Measurements from ENCODE around the gene NUSAP1.

NUSAP1 gene

DNA sequence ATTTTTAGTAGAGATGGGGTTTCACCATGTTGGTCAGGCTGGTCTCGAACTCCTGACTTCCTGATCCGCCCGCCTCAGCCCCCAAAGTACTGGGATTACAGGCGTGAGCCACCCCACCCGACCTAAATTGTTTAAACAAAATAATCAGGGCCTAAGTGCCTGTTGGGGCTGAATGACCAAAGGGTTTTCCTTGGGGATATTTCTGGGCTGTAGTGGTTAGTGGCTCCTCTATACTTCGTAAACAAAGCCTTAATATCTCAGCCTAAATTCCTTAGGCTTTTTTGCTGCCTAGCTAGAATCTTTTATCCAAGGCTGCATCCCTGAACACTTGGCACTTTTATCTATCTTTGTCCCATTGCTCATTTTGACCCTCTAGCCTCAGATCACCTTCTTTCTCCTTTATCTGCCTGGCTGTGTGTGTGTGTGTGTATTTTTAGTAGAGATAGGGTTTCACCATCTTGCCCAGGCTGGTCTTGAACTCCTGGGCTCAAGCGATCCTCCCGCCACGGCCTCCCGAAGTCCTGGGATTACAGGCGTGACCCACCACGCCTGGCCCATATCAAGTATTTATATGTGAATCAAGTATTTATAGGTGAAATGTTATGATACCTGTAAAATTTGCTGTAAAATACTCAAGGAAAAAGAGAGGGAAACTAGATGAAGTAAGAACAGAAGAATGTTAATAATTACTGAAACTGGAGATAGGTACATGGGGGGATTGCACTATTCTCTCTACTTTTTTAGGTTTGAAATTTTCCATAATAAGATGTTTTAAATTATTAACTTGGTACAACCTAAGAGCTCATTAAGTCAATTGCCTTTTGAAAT, 1.8 kb downstream of the NUSAP1 start:
- no peak for TF ChIP-seq CTCF (conservative IDR thresholded peaks at IDR 0.05; ENCODE audit: low read depth, low read length)
- DNase-seq (ENCODE audit: low read depth), result no peak
- H3K4me3 ChIP-seq (ENCODE audit: low read depth, low read length), result no peak overlapping the region

DNA sequence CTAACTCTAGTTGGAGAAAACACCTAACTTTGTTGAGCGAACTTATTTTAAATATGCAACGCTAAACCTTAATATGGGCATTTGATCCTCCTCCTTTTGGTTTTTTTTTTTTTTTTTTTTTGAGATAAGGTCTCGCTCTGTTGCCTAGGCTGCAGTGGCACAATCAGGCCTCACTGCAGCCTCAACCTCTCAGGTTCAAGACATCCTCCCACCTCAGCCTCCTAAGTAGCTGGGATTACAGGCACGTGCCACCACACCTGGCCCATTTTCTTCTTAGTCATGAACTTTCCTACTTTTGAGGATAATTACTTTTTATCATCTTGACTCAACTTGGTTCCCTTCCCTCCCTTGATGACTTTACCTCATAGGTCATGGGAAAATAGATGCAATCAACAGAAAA, 3.9 kb downstream of the NUSAP1 start:
- no peak overlapping the region for H3K4me3 ChIP-seq (ENCODE audit: low read depth, low read length)
- no peak for DNase-seq (ENCODE audit: low read depth)
- no peak for TF ChIP-seq CTCF (conservative IDR thresholded peaks at IDR 0.05; ENCODE audit: low read depth, low read length)

GRCh38 chr15:41337047-41337446, 4.4 kb downstream of the NUSAP1 start:
- TF ChIP-seq CTCF (conservative IDR thresholded peaks at IDR 0.05; ENCODE audit: low read depth, low read length), result no peak
- no peak for DNase-seq (ENCODE audit: low read depth)
- H3K4me3 ChIP-seq (ENCODE audit: low read depth, low read length), result no peak overlapping the region

GRCh38 chr15:41337631-41338522, 5.2 kb downstream of the NUSAP1 start:
- no peak overlapping the region for H3K4me3 ChIP-seq (ENCODE audit: low read depth, low read length)
- no peak for DNase-seq (ENCODE audit: low read depth)
- TF ChIP-seq CTCF (conservative IDR thresholded peaks at IDR 0.05; ENCODE audit: low read depth, low read length), result no peak

DNA sequence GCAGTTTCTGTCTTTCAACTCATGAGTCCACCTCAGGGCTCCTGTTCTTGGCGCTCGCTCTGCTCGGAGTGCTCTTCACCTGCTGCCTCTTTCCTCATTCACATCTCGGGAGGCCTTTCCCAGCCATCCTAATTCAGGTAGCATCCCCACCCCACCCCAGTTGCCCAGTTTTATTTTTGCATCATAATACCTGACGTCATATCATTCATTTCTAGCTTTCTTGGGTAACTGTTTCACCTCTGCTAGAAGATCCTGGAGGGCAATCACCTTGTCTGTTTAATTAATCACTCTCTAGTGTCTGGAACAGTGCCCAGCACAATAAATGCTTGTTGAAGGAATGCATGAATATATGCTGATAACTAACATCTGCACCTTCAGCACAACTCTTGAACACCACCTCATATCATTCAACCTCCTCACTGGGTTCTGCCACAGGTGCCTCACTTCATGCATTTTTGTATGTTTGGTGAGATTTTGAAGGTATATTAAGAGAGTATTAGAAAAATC, 7.6 kb downstream of the NUSAP1 start:
- no peak for TF ChIP-seq CTCF (conservative IDR thresholded peaks at IDR 0.05; ENCODE audit: low read depth, low read length)
- no peak for DNase-seq (ENCODE audit: low read depth)
- no peak overlapping the region for H3K4me3 ChIP-seq (ENCODE audit: low read depth, low read length)

DNA sequence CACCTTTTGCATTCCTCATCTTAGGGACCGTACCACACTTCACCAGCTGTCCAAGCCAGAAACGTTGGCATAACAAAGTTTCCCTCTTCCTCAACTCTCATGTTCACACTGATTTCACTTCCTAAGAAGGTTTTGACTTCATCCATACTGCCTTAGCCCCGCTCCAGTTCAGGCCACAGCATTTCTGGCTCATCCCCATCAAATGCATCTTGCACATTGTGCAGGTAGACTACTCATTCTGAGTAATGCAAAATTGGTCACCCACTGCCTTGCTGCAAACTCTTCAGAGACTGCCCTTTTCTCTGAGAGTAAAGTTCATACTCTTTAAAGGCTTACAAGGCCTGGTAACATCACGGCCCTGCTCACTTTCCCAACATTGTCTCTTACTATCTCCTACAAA, 8.8 kb downstream of the NUSAP1 start:
- TF ChIP-seq CTCF (conservative IDR thresholded peaks at IDR 0.05; ENCODE audit: low read depth, low read length), result no peak

More for the DNA sequence above, 8.8 kb downstream of the NUSAP1 start:
- no peak overlapping the region for H3K4me3 ChIP-seq (ENCODE audit: low read depth, low read length)
- no peak for DNase-seq (ENCODE audit: low read depth)

Measured in choroid plexus epithelial cell (primary cell).